HG02943 (cell line): Measurements from ENCODE around the gene PABPN1L.

ENCODE experiments used
- ATAC-seq: cut with Tn5 transposase; IDR thresholded peaks from one replicate; pipeline ENCODE4 v1.9.1; 2021; ENCODE audit warnings: mild to moderate bottlenecking, low read depth, moderate library complexity; ENCODE audit not compliant: unreplicated experiment

The PABPN1L gene

DNA sequence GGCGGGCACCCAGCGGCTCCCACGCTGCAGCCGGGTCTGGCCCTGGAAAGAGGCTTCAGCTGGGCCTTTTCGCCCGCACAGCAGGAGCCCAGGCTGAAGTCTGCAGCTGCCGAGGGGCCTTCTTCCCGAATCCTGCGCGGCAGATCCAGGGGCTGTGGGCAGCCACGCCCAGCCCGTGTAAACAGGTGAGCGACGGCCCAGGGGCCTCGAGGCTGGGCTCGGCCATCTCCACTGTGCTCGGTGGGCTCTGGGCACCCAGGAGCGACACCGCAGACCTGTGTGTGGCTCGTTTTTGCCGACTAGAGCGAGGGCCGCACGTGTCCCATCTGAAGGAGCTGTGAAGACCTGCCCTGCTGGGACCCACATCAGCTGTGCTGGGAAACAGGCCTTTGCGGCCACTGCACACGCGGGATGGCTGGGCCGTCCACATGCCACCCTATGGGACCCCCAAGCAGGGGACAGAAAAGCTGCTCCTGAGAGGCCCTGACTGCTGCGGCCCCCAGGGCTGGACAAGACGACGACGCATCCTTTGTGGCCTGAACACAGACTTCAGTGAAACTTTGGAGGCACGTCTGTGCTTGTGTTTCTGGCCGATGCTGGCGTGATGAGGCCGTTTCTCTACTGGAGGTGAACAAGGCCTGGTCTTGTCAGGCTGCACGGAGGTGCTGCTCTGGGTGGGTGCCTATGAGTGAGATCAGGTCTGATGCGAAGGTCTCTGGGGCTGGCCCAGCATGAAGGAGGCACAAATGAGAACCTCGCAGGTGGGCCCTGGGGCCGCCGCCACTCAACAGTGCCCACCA lies 49.5 kb downstream of the PABPN1L start:
- no peak for ATAC-seq

DNA sequence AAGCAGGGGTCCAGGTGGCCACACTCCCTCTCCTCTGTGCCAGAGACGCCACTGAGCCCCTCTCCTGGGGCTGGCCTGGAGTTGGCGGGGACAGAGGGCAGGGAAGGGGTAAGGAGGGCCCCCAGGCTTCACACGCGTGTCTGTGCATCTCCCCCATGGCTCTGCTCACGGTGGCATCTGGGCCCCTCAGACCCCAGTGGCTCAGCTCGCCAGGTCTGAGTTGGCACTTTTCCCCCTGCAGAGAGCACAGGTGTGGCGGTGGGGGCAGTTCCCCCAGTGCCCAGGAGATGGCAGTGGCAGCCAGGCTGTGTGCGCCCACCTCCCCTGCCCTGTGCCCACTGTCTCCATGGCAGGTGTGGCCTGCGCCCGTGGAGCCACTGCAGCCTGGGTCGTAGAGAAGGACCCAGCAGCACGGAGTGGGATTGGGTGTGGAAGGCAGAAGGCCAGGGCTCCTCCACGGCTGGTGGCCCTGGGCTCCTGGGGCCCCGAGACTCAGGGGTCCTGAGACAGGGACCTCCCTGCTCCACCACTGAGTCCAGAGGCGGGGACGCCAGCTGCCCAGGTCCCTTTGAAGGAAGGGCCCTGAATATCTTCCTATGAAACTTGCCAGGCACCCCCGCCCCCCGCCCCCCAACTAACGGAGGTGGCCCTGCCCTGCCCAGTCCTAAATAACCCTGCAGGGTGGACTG lies 50.4 kb downstream of the PABPN1L start:
- no peak for ATAC-seq

DNA sequence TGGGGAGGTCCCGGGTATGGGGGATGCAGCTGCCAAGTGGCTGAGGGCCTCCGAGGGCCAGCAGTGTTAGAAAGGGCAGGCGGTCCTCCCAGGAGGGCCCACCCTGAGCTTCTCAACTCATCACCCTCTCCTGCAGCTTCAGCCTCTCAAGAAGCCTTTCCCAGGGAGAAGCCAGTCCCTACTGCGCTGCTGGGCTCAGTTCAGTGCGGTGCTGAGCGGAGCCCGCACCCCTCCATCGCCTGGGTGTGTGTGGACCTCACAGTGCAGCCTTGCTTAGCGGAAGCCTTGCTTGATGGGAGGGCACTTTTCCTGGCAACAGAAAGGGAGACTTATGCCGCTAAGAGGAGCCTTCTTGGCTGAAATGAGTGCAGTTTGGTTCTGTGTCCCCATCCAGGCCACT lies 51.2 kb downstream of the PABPN1L start:
- ATAC-seq, result no peak

- no peak for ATAC-seq
These were observed 52.3 kb downstream of the PABPN1L start for GRCh38 chr16:88814144-88814502.
